HepG2 (cell line): ENCODE data around the gene ACKR3. TPM values are rescaled to one million over a fixed set of nuclear protein-coding genes. Genes with fewer than 3 reads are reported as not detected.

Experiments
- EZH2 ChIP-seq: conservative IDR thresholded peaks from 2 replicates; pipeline ENCODE4 v1.6.1; 2012; ENCODE audit warnings: mild to moderate bottlenecking, low read depth, low read length, moderate library complexity
- HDAC6 ChIP-seq: fragments of 200-600 bp; sonication (generic); IDR thresholded peaks from 2 replicates; pipeline ENCODE4 v1.7.0; 2017; ENCODE audit warnings: mild to moderate bottlenecking, antibody characterized with exemption, low read length, low read depth
- MBD4 ChIP-seq: IDR thresholded peaks from 2 replicates; pipeline ENCODE4 v1.6.1; 2012; ENCODE audit warnings: low read length, inconsistent platforms, borderline replicate concordance
- ZNF615 ChIP-seq: sonication (generic); formaldehyde crosslinking; IDR thresholded peaks from 2 replicates; pipeline ENCODE4 v1.5.0; 2020; ENCODE audit warnings: mild to moderate bottlenecking, missing genetic modification reagents, borderline replicate concordance
- polyA plus RNA-seq, 8 experiments: library from polyadenylated mRNA; depleted of rRNA in 3 of 8; stranded (reverse) in 7 of 8; unstranded in 1 of 8; fragments of >200 nt; fragmentation: Illumina TruSeq in 4 of 8; extraction: Trizol in 4 of 8; gene quantifications; 2 replicates each; pipeline versions ENCODE4 v1.2.1 to v1.2.3, GENCODE V29; 2011 to 2016; ENCODE audit warnings: low read depth in 4 of 8, missing spikeins in 1 of 8, mixed read lengths in 1 of 8; ENCODE audit not compliant: insufficient read depth in 1 of 8
- total RNA-seq, 5 experiments: library from RNA; depleted of rRNA; stranded (reverse); fragments of >200 nt; fragmentation: Illumina TruSeq; extraction: Trizol; gene quantifications; 2 replicates each; pipeline ENCODE4 v1.2.3, GENCODE V29; 2016; ENCODE audit warnings: low read depth in 1 of 5
- TF ChIP-seq, protein P1 (sequence below): sonication (generic); formaldehyde crosslinking; conservative IDR thresholded peaks from 2 replicates; pipeline ENCODE4 v1.8.0; 2022; ENCODE audit warnings: low read depth, missing genetic modification reagents
- TF ChIP-seq, protein P2 (sequence below): sonication (generic); formaldehyde crosslinking; IDR thresholded peaks from 2 replicates; pipeline ENCODE4 v1.5.1; 2020; ENCODE audit warnings: mild to moderate bottlenecking, missing genetic modification reagents, borderline replicate concordance

ACKR3 gene
- total and polyA plus RNA-seq, 2 of the 13 experiments (the other 11 are each of a cell fraction or from before 2014, with no cell fraction given) = not detected

DNA sequence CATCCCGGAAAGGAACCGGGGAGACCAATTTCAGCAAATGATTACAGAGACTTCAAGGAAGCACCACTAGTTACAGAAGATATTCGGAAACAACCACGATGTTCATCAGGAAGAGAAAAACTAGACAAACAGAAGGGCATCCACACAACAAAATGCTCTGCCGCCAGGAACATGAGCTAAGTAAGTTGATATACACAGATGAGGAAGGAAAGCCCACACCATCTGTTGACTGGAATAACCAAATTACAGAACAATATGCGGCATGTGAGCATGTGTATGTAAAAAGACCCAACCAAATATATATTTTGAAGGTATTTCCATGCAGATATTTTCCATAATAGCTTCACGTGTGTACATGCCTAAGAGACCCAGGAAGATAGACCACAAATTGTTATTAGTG, 47.0 kb downstream of the ACKR3 start (continued):
- TF ChIP-seq, protein P1, sequence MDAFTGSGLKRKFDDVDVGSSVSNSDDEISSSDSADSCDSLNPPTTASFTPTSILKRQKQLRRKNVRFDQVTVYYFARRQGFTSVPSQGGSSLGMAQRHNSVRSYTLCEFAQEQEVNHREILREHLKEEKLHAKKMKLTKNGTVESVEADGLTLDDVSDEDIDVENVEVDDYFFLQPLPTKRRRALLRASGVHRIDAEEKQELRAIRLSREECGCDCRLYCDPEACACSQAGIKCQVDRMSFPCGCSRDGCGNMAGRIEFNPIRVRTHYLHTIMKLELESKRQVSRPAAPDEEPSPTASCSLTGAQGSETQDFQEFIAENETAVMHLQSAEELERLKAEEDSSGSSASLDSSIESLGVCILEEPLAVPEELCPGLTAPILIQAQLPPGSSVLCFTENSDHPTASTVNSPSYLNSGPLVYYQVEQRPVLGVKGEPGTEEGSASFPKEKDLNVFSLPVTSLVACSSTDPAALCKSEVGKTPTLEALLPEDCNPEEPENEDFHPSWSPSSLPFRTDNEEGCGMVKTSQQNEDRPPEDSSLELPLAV (CRISPR knock-in tag) = no peak
- TF ChIP-seq EZH2 = no peak
- TF ChIP-seq ZNF615 (CRISPR knock-in tag) = no peak
- no peak for TF ChIP-seq MBD4
- TF ChIP-seq HDAC6 = no peak
- TF ChIP-seq, protein P2, sequence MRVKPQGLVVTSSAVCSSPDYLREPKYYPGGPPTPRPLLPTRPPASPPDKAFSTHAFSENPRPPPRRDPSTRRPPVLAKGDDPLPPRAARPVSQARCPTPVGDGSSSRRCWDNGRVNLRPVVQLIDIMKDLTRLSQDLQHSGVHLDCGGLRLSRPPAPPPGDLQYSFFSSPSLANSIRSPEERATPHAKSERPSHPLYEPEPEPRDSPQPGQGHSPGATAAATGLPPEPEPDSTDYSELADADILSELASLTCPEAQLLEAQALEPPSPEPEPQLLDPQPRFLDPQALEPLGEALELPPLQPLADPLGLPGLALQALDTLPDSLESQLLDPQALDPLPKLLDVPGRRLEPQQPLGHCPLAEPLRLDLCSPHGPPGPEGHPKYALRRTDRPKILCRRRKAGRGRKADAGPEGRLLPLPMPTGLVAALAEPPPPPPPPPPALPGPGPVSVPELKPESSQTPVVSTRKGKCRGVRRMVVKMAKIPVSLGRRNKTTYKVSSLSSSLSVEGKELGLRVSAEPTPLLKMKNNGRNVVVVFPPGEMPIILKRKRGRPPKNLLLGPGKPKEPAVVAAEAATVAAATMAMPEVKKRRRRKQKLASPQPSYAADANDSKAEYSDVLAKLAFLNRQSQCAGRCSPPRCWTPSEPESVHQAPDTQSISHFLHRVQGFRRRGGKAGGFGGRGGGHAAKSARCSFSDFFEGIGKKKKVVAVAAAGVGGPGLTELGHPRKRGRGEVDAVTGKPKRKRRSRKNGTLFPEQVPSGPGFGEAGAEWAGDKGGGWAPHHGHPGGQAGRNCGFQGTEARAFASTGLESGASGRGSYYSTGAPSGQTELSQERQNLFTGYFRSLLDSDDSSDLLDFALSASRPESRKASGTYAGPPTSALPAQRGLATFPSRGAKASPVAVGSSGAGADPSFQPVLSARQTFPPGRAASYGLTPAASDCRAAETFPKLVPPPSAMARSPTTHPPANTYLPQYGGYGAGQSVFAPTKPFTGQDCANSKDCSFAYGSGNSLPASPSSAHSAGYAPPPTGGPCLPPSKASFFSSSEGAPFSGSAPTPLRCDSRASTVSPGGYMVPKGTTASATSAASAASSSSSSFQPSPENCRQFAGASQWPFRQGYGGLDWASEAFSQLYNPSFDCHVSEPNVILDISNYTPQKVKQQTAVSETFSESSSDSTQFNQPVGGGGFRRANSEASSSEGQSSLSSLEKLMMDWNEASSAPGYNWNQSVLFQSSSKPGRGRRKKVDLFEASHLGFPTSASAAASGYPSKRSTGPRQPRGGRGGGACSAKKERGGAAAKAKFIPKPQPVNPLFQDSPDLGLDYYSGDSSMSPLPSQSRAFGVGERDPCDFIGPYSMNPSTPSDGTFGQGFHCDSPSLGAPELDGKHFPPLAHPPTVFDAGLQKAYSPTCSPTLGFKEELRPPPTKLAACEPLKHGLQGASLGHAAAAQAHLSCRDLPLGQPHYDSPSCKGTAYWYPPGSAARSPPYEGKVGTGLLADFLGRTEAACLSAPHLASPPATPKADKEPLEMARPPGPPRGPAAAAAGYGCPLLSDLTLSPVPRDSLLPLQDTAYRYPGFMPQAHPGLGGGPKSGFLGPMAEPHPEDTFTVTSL (CRISPR knock-in tag) = no peak
